Left lung (tissue), 10 donors: ENCODE measurements around the gene CCAR1. TPM values are rescaled to one million over a fixed set of nuclear protein-coding genes. Genes with fewer than 3 reads are reported as not detected.
"Not testable (repeated sequence)": the region's sequence is repeated elsewhere in the genome, so short reads cannot be mapped to it uniquely, and the experiment has no call there.

Experiments used
- ATAC-seq: fragments of 200-7000 bp; cut with Tn5 transposase; one replicate; pipeline ENCODE4 v1.9.1; 2020; ENCODE audit warnings: moderate library complexity
- DNase-seq, 4 donors: peaks; one replicate each; pipeline ENCODE4 v3.0.0-alpha.2; 2013 to 2020
- H3K27ac ChIP-seq, 2 donors: fragments of 200-600 bp; sonication (generic) in 1 of 2; one replicate each; pipeline versions ENCODE4 v1.5.0 to v1.8.0; 2020 to 2021
- H3K27me3 ChIP-seq, 2 donors: fragments of 200-600 bp; sonication (generic) in 1 of 2; one replicate each; pipeline versions ENCODE4 v1.5.0 to v1.8.0; 2020 to 2021
- H3K36me3 ChIP-seq, 2 donors: fragments of 200-600 bp; sonication (generic) in 1 of 2; one replicate each; pipeline versions ENCODE4 v1.5.0 to v1.8.0; 2020 to 2021
- H3K4me1 ChIP-seq, 2 donors: fragments of 200-600 bp; one replicate each; pipeline ENCODE4 v1.8.0; 2021
- H3K4me3 ChIP-seq, 2 donors: fragments of 200-600 bp; sonication (generic) in 1 of 2; one replicate each; pipeline versions ENCODE4 v1.5.0 to v1.8.0; 2020 to 2021; ENCODE audit warnings: mild to moderate bottlenecking in 1 of 2
- H3K9me3 ChIP-seq, 2 donors: fragments of 200-600 bp; sonication (generic) in 1 of 2; one replicate each; pipeline versions ENCODE4 v1.5.0 to v1.8.0; 2020 to 2021
- intact Hi-C, 2 donors: fragments of 100-400 bp; cut with DNase I; formaldehyde crosslinking; loops; one replicate each; pipeline versions ENCODE4 v1.11.2 to v1.14.2; 2022
- polyA plus RNA-seq, 6 donors: library from polyadenylated mRNA; unstranded; fragments of 120-200 nt; gene quantifications; one replicate each; pipeline ENCODE4 v1.2.1, GENCODE V29; 2013; ENCODE audit not compliant: insufficient read length in 6 of 6
- total RNA-seq, 2 donors: library from RNA; stranded (reverse); fragmentation: NEBNext Ultra II Directional; extraction: Animal tissue kit (Norgen Biotek cat#: 25700); gene quantifications; one replicate each; pipeline ENCODE4 v1.2.1, GENCODE V29; 2021
- TF ChIP-seq, protein P1 (sequence below), 2 donors: fragments of 200-600 bp; sonication (generic) in 1 of 2; IDR thresholded peaks; one replicate each; pipeline versions ENCODE4 v1.5.0 to v1.8.0; 2021; ENCODE audit warnings: antibody characterized with exemption in 2 of 2
- donor health status: DM: no; HTN: yes; CAD: no.
- donor health status: DM: no; HTN: no; CAD: no.

CCAR1 gene
- total and polyA plus RNA-seq, 8 donors, result 44.5 to 227 (median 181) TPM

DNA sequence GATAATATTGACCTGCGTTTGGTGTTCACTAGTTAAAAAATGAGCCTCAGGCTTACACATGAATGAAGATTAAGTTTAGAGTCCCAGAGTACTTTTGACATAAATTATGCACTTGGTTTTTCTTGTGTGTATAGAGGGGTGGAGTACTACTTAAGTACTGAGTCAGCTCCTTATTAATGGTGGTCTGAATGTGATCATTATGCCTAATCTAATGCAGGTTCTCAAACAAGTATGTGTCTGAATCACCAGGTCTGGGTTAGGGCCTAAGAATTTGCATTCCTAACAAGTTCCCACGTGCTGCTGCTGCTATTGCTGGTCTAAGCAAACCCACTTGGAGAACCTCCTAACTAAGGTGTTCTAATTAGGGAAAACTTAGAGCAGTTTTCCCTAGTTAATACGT lies 75.6 kb downstream of the CCAR1 start:
- DNase-seq (no peak), ATAC-seq (peak; percentile 90)
- intact Hi-C loops, result loop anchor here in 1 of 2 donors (10.0 kb wide), 1 partner anchor 98 kb away; no protein-coding TSS in a partner anchor
- H3K27ac ChIP-seq, result no peak overlapping the region
- TF ChIP-seq, protein P1, sequence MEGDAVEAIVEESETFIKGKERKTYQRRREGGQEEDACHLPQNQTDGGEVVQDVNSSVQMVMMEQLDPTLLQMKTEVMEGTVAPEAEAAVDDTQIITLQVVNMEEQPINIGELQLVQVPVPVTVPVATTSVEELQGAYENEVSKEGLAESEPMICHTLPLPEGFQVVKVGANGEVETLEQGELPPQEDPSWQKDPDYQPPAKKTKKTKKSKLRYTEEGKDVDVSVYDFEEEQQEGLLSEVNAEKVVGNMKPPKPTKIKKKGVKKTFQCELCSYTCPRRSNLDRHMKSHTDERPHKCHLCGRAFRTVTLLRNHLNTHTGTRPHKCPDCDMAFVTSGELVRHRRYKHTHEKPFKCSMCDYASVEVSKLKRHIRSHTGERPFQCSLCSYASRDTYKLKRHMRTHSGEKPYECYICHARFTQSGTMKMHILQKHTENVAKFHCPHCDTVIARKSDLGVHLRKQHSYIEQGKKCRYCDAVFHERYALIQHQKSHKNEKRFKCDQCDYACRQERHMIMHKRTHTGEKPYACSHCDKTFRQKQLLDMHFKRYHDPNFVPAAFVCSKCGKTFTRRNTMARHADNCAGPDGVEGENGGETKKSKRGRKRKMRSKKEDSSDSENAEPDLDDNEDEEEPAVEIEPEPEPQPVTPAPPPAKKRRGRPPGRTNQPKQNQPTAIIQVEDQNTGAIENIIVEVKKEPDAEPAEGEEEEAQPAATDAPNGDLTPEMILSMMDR (IDR thresholded peaks at IDR 0.05), result no peak
- H3K36me3 ChIP-seq, result peaks cover 0 to 61% of the 10 kb centered on the region in 2 donors
- no peaks in the 10 kb centered on the region for H3K9me3 ChIP-seq
- no peak overlapping the region for H3K4me3 ChIP-seq
- H3K27me3 ChIP-seq, result no peaks in the 10 kb centered on the region
- no peaks in the 10 kb centered on the region for H3K4me1 ChIP-seq

DNA sequence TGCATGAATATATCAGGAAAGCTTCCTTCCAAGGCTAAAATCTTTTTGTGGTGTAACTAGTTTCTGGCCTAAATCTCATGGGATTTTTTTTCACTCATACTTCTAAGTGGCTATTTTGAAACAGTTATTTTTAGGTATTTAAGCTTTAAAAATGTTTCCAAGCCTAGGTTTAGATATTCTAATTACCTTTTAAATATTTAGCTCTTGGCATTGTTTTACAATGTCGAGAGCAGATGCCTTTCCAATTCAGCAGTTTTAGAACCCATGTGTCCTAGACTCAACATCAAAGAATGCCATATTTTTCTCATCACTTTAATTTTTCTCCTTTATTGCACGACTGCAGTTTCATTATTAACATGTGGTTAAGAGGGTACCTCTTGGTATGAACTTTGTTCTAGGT lies 79.2 kb downstream of the CCAR1 start:
- DNase-seq, result no peak
- H3K27me3 ChIP-seq, result no peaks in the 10 kb centered on the region
- intact Hi-C loops, result no loop called here
- peaks cover 0 to 27% of the 10 kb centered on the region in 2 donors for H3K36me3 ChIP-seq
- TF ChIP-seq, protein P1 (IDR thresholded peaks at IDR 0.05), result no peak
- H3K4me1 ChIP-seq, result no peaks in the 10 kb centered on the region
- H3K9me3 ChIP-seq, result no peaks in the 10 kb centered on the region
- no peak overlapping the region for H3K27ac ChIP-seq
- no peak for ATAC-seq
- H3K4me3 ChIP-seq, result no peak overlapping the region

DNA sequence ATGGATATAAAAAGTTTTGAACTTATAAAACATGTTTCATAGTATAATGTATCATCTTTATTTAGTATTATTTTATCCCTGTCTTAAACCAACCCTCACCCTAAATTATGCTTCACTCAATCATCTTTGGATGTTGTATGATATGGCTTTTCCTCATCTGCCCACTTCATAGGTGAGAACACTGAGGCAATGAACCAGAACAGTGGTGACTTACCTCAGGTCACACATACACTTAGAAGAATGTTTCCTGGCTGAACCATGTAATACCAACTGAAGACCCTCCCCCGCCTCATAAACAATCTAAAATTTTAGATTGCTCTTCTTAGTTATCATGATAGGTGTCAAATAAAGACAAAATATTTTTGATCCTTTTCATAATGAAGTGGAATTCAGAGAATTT lies 83.7 kb downstream of the CCAR1 start:
- Histone ChIP-seq H3K4me1 (no peaks in the 10 kb centered on the region), H3K9me3 (no peaks in the 10 kb centered on the region), H3K4me3 (no peak overlapping the region), H3K36me3 (no peaks in the 10 kb centered on the region), H3K27me3 (no peaks in the 10 kb centered on the region), H3K27ac (no peak overlapping the region)
- no peak for ATAC-seq
- intact Hi-C loops, result no loop called here
- TF ChIP-seq, protein P1 (IDR thresholded peaks at IDR 0.05), result no peak
- no peak for DNase-seq

DNA sequence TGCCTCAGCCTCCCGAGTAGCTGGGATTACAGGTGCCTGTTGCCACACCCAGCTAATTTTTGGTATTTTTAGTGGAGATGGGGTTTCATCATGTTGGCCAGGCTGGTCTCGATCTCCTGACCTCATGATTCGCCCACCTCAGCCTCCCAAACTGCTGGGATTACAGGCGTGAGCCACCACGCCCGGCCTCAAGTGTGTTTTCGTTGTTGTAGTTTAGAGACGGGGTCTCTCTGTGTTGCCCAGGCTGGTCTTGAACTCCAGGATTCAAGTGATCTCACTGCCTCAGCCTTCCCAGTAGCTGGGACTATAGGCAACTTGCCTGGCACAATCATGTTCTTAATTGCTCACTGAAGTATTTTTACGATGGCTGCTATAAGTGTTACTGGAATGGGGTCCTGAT lies 89.8 kb downstream of the CCAR1 start:
- intact Hi-C loops, H3K27ac ChIP-seq, H3K36me3 ChIP-seq, H3K4me3 ChIP-seq, H3K4me1 ChIP-seq, DNase-seq, H3K9me3 ChIP-seq, ATAC-seq, H3K27me3 ChIP-seq: not testable (repeated sequence)

DNA sequence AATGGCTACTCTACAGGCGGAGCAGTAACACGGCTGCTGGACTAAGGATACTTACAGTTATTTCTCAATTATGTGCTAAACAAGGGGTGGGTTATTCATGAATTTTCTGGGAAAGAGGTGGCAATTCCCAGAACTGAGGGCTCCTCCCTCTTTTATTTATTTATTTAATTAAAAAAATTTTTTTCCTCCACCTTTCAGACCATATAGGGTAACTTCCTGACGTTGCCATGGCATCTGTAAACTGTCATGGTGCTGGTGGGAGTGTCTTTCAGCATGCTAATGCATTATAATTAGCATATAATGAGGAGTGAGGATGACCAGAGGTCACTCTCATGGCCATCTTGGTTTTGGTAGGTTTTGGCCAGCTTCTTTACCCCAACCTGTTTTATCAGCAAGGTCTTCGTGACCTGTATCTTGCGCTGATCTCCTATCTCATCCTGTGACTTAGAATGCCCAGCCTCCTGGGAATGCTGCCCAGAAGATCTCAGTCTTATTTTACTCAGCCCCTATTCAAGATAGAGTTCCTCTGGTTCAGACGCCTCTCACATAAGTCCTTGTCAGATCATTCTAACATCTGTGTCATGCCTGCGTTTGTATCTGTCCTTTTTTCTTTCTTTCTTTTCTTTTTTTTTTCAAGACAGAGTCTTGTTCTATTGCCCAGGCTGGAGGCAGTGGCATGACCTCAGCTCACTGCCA lies 90.4 kb downstream of the CCAR1 start:
- ATAC-seq, result no peak
- no peaks in the 10 kb centered on the region for H3K9me3 ChIP-seq
- TF ChIP-seq, protein P1 (IDR thresholded peaks at IDR 0.05), result no peak
- H3K4me3 ChIP-seq, result no peak overlapping the region
- no peaks in the 10 kb centered on the region for H3K4me1 ChIP-seq
- no peaks in the 10 kb centered on the region for H3K36me3 ChIP-seq
- no peak overlapping the region for H3K27ac ChIP-seq
- no peaks in the 10 kb centered on the region for H3K27me3 ChIP-seq
- intact Hi-C loops, result no loop called here
- no peak for DNase-seq

DNA sequence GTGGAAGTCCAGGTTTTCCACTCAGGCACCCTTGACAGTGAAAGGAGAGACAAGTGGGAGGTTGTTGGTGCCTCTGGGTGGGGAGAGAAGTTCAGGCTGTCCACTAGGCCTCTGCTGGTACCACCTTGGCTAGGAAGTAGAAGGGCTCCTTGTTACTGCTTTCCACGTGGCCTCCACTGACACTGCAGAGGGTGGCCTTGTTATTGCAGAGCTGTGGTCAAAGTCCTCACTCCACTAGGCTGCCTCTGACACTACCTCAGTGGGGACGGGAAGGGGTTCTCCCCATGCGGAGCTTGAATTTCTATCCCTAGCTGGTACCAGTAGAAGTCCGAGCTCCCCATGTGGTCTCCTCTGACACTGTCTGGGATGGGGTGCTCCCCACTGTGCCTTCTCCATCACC lies 91.4 kb downstream of the CCAR1 start:
- no peak for DNase-seq
- Histone ChIP-seq H3K9me3 (no peaks in the 10 kb centered on the region), H3K4me1 (no peaks in the 10 kb centered on the region), H3K27ac (no peak overlapping the region), H3K4me3 (no peak overlapping the region), H3K36me3 (no peaks in the 10 kb centered on the region), H3K27me3 (no peaks in the 10 kb centered on the region)
- intact Hi-C loops, result no loop called here
- ATAC-seq, result no peak
- TF ChIP-seq, protein P1 (IDR thresholded peaks at IDR 0.05), result no peak
